K562 (cell line): Measurements from ENCODE around the gene FSHR.

Experiments
- ELK3 ChIP-seq: fragments of 450-650 bp; formaldehyde crosslinking; IDR thresholded peaks from 2 replicates; pipeline ENCODE4 v1.4.0; 2020; ENCODE audit warnings: mild to moderate bottlenecking
- FOS ChIP-seq: IDR thresholded peaks from 3 replicates; pipeline ENCODE4 v1.6.1; 2011; ENCODE audit not compliant: insufficient read length; ENCODE audit errors: extremely low read depth

- TF ChIP-seq ELK3 (CRISPR knock-in tag) (no peak), FOS (no peak)
Observed at GRCh38 chr2:49044350-49045079, 109.8 kb downstream of the FSHR start.
